SIG-M5 treated with dmso at 0.1 percent for 504 hours (cell line): ENCODE measurements around the gene MSANTD4.
"Not testable (repeated sequence)": the region's sequence is repeated elsewhere in the genome, so short reads cannot be mapped to it uniquely, and the experiment has no call there.

Experiments
- DNase-seq: peaks from one replicate; lab custom pipeline; 2025; ENCODE audit not compliant: unreplicated experiment; lab: John Stamatoyannopoulos, UW

Gene MSANTD4

GRCh38 chr11:106014035-106014434, 8.0 kb downstream of the MSANTD4 start:
- DNase-seq, result no peak

GRCh38 chr11:106012744-106013143, 9.3 kb downstream of the MSANTD4 start:
- peak; percentile 7 for DNase-seq

- DNase-seq, result no peak
Observed at GRCh38 chr11:106011481-106011880, 10.6 kb downstream of the MSANTD4 start.

GRCh38 chr11:106003094-106003493, 18.9 kb downstream of the MSANTD4 start:
- DNase-seq, result not testable (repeated sequence)

DNA sequence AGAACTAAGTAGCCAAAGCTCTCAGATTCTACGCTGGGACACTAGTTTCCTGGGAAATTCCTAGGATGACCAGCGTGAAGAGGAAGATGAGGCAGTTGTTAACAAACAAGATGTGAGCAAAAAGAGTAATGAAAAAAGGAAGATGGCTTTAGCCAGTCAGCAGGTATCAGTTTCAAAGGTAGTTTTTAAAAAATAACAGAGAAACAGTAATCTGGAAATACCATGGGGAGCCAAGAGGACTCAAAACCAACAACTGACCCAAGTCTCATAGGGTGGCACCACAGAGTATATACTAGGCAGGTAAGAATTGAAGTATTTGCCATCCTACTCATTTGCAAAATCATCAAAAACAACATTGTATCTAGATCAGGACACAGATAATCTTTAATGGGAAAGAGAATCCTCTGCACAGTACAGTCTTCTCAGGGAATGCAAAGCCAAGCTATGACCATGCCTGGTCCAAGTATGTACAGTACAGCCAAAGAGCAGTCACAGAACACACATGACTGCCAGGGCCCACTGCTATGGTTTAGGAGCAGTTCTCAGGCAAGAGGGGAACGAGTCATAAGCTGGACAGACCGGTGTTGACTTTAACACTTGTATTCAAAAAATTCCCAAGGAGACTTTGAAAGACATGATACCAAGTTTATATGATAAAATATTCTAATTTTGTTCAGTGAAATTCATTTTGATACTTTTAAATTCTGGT, 20.6 kb downstream of the MSANTD4 start:
- no peak for DNase-seq

DNA sequence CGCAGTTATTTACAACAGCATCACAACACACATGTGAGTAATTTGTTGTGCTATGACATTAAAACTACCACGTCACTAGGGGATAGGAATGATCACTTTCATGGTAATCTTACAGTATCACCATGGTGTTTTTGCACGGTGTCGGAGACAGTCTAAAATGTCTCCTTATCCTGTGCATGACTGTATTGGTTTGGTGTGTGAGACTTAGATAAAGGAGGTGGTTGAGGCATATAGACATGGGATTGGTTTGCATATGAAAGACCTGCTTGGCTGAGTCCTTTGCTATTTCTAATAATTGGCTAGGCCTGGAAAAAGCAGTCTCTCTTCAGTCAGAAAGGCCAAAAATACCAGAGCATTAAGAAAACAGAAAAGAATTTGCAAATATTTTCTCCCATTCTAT, 30.2 kb downstream of the MSANTD4 start:
- no peak for DNase-seq

DNA sequence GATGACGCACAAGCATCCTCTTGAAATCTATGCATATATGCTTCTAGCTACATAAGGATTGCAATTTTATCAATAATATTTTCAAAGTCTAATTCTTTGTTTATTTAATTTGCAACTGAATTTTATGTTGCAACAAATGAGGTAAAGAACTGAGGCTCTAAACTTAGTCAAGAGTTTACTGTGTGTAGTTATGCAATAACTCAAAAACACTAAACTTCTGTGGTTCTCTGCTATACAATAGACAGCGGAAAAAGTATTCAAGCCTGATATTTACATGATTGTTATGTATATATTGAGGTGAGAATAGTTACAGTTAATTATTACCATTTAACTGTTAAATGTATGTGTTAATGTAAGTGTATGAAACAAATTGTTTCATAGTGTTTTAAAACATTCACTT, 32.9 kb downstream of the MSANTD4 start:
- no peak for DNase-seq

DNA sequence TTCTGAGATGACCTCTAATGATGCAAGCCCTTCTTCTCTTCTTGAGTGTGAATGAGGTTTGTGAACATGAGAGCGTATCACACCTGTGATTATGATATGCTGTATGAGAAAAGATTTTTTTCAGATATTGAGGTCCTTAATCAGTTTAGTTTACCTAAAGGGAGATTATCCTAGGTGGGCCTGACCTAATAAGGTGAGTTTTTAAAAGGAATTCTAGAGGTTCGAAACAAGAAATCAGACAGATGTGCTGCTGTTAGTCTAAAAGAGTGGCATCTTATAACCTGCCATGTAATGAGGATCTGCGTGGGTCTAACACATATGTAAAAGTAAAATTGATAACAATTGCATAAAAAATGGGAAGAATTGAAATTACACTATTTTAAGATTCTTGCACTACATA, 33.8 kb downstream of the MSANTD4 start:
- no peak for DNase-seq

GRCh38 chr11:105986554-105986953, 35.5 kb downstream of the MSANTD4 start:
- DNase-seq, result no peak

DNA sequence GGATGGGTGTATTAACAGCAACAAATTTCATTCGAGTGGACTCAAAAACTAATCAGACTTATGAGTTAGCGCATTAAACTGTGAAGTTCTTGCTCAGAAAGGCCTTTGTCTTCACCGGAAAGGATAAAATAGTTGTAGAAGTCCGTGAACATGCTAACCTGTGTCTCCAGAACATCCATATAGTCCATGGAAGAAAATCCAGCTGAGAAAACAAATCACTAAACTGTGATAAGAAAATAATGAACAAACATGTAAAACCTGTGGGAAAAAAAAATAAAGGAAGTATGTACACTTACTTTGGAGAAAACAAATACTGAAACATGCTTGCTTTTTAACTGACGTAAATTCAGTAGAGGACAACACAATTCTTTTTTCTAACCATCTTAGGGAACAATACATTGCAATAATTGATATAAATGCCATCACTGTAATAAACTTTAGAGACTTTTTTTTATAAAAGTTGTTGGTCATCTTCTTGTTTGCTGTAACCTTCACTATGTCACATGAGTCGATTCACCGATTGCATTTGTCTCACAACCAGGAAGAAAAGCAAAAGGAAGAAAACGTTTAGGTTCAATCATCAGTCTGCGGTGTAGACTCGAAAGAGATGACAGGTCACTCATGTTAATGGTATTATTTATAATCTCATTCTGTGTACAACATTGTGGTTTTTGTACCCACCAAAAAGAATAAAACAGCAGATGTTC, 41.9 kb downstream of the MSANTD4 start:
- DNase-seq, result no peak

- DNase-seq, result no peak
Observed at GRCh38 chr11:105975128-105975527, 46.9 kb downstream of the MSANTD4 start.

- DNase-seq, result no peak
Observed at GRCh38 chr11:105969756-105970155, 52.3 kb downstream of the MSANTD4 start.

DNA sequence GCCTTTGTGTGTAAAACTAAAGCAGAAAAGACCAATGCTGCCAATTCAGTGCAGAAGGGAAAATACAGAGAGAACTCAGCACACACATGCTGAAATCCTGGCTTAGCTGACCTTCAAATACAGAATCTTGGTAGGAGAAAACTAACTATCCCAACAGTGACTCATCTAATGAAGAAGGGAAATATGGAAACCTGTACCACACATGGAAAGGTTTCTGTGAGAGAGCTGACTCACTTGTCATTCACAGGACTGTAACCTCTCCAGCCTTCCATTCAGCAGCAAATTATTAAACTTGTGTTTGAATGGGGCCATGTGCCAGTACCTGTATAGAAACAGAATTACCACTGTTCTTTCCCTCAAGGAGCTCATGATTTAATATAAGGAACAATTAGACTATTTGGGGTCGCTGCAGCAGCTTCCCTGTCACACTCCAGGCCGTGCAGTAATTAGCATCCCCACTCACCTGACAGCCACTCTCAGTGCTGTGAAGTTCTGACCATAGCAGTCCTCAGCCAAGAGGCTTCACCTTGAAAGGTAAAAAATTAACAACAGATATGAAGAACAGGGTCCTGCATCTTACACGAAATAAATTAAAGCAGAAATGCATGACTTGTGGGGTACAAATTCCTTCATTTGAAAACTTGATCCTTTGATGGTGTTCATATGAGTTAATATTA, 53.9 kb downstream of the MSANTD4 start:
- DNase-seq, result no peak

DNA sequence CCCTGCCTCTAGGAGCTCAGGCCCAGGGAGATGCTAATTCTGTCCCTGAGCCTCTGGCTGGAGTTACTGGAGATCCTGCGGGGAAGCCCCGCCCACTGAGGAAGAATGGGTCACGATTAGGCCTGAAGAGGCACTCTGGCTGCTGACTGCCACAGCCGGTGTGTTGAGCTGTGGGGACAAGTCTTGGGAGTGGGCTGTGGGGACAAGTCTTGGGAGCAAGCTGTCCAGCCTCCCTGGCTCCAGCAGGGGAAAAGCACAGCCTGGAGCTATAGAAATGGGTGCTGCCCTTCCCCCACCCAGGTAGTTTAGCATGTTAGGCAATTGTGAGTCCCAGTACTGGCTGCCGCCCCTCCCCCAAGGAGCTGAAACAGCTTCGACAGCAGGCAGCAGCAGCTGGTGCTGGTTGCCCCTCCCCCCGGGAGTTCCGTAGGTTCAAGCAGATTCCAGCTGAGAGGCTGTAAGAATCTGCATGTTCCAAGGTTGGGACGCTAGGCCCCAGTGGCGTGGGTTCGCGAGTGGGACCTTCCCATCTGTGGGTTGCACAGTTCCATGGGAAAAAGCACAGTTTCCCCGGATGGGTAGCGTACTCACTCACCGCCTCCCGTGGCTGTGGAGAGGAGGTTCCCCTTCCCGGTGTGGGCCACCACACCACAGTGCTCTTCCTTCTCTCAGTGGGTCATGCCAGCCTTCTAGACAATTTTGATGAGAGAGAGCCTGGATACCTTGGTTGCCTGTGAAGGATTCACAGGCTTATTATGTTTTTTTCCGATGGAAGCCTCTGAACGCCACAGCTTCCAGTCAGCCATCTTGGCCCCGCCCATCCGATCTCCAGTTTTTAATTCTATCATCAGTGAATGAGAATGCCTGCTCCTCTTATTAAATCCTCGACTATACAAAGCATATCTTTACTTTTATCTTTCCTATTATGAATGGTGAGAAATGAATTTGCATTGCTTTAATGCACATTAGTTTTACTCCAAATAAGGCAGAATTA, 61.5 kb downstream of the MSANTD4 start:
- DNase-seq, result no peak
